Activated CD4-positive, alpha-beta T cell treated with anti-CD3 and anti-CD28 coated beads, Interleukin-2, amount 10 ng/mL, durations not matched to agents 7 days and 5 days (primary cell): ENCODE results near the gene PPP2R5D. TPM values are rescaled to one million over a fixed set of nuclear protein-coding genes. Genes with fewer than 3 reads are reported as not detected.
"Not testable (repeated sequence)": the region's sequence is repeated elsewhere in the genome, so short reads cannot be mapped to it uniquely, and the experiment has no call there.

Experiments used
- CTCF ChIA-PET: fragments of 350-600 bp; sonication (Branson Sonifier 250); formaldehyde crosslinking; loops from one replicate; lab custom pipeline; 2021; ENCODE audit warnings: antibody characterized with exemption; lab: Charles Lee
- POLR2A ChIA-PET: fragments of 350-600 bp; sonication (Branson Sonifier 250); formaldehyde crosslinking; loops from one replicate; lab custom pipeline; 2021; ENCODE audit warnings: antibody characterized with exemption; lab: Charles Lee
- DNase-seq: peaks from one replicate; pipeline ENCODE4 v3.0.0-alpha.2; 2020
- H3K27ac Mint-ChIP-seq: one replicate; pipeline ENCODE4 v1.8.0; 2021; ENCODE audit warnings: mild to moderate bottlenecking, moderate library complexity, mixed read lengths
- H3K27me3 Mint-ChIP-seq: one replicate; pipeline ENCODE4 v1.8.0; 2021; ENCODE audit warnings: mixed read lengths
- H3K36me3 Mint-ChIP-seq: one replicate; pipeline ENCODE4 v1.8.0; 2021; ENCODE audit warnings: low read depth, mixed read lengths
- H3K4me1 Mint-ChIP-seq: one replicate; pipeline ENCODE4 v1.8.0; 2021; ENCODE audit warnings: mixed read lengths
- H3K4me3 Mint-ChIP-seq: one replicate; pipeline ENCODE4 v1.8.0; 2021; ENCODE audit warnings: mild to moderate bottlenecking, moderate library complexity, mixed read lengths
- H3K9me3 Mint-ChIP-seq: one replicate; pipeline ENCODE4 v1.8.0; 2021; ENCODE audit warnings: mixed read lengths
- total RNA-seq, 2 experiments: library from RNA; stranded (reverse); gene quantifications; one replicate each; pipeline ENCODE4 v1.2.3, GENCODE V29; 2021

Gene PPP2R5D
- total RNA-seq, 2 experiments from 2014 or later, result 62.0 to 68.1 TPM

DNA sequence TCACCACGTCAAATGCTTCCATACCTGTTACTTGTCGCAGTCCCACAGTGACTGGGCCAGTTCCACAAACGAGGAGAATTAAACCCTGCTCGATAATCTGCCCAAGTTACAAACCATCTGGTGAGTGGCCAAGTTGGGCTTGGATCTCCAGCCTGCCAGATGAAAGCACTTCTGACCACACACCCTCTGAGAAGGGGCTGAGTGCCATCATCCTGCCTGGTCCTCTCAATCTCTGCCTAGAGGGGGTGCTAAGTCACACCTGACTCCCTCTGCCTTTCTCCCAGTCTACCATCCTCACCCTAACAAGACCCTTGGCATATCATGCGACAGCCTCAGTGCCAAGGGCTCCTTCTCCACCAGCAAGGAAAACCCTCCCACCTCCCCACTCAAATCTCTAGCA, 52.8 kb downstream of the PPP2R5D start:
- Mint-ChIP-seq H3K9me3 (no peaks in the 10 kb centered on the region), H3K4me3 (no peak overlapping the region), H3K36me3 (peaks cover 20% of the 10 kb centered on the region), H3K27ac (no peak overlapping the region), H3K4me1 (no peaks in the 10 kb centered on the region), H3K27me3 (no peaks in the 10 kb centered on the region)
- ChIA-PET CTCF (no interaction called here), POLR2A (no interaction called here)
- no peak for DNase-seq

DNA sequence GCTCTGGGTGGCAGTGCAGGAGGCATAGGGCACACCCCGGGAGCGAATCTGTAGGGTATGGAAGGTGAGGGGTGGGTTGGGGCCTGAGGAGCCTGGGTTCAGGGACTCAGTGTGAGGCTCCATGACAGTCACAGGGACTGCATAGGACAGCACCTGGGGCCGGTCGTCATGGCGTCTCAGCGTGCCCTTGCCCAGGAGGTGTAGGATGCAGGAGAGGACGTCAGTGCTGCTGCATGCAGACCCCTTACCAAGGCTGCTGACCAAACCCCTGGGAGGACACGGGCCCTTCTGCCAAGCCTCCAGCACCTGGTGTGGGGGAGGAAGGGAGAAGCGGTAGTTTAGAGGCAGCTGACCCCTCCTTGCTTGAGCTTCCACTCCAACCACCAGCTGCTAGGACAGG, 53.3 kb downstream of the PPP2R5D start:
- CTCF ChIA-PET, result no interaction called here
- peaks cover 20% of the 10 kb centered on the region for H3K36me3 Mint-ChIP-seq

DNA sequence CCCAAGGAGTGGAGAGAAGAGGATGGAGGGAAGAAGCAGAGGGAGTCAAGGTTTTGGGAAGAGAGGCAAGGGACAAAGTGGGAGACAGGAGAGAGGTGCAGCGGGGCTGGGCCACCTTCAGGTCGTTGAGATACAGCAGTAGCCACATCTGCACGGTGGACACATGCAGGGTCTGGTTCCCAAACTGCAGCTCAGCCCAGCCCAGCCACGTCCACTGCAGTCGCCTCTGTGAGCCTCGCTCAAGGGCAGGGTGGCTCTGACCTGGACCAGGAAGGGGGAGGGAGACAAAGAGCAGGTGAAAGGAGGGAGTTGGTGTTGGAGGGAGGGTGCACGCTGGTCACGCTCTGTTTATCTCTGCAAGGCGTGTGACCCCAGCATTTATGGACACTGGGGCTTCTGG, 54.4 kb downstream of the PPP2R5D start:
- H3K27ac Mint-ChIP-seq, result peak overlapping the region; percentile 76
- DNase-seq, result no peak
- peaks cover 23% of the 10 kb centered on the region for H3K36me3 Mint-ChIP-seq
- H3K9me3 Mint-ChIP-seq, result no peaks in the 10 kb centered on the region
- no peaks in the 10 kb centered on the region for H3K27me3 Mint-ChIP-seq
- no peak overlapping the region for H3K4me3 Mint-ChIP-seq
- ChIA-PET POLR2A (no interaction called here), CTCF (interaction anchor here (0.9 to 1.7 kb wide), 2 partner anchors 11 to 15 kb away, joined by 5 read pairs; no protein-coding TSS in a partner anchor)
- H3K4me1 Mint-ChIP-seq, result no peaks in the 10 kb centered on the region

More for the DNA sequence above, 53.3 kb downstream of the PPP2R5D start:
- Mint-ChIP-seq H3K4me1 (no peaks in the 10 kb centered on the region), H3K27me3 (no peaks in the 10 kb centered on the region), H3K27ac (no peak overlapping the region), H3K9me3 (no peaks in the 10 kb centered on the region), H3K4me3 (no peak overlapping the region)
- no peak for DNase-seq
- POLR2A ChIA-PET, result no interaction called here

GRCh38 chr6:43040542-43041257, 56.3 kb downstream of the PPP2R5D start:
- Mint-ChIP-seq H3K27me3 (no peaks in the 10 kb centered on the region), H3K9me3 (no peaks in the 10 kb centered on the region), H3K4me3 (no peak overlapping the region), H3K36me3 (peaks cover 19% of the 10 kb centered on the region), H3K27ac (no peak overlapping the region), H3K4me1 (no peaks in the 10 kb centered on the region)
- ChIA-PET POLR2A (no interaction called here), CTCF (interaction anchor here (2.3 kb wide), 1 partner anchor 12 kb away, joined by 5 read pairs; no protein-coding TSS in a partner anchor)
- no peak for DNase-seq

GRCh38 chr6:43041475-43041874, 57.1 kb downstream of the PPP2R5D start:
- peak overlapping the region; percentile 31 for H3K27ac Mint-ChIP-seq
- not testable (repeated sequence) for H3K9me3 Mint-ChIP-seq, H3K4me1 Mint-ChIP-seq, H3K4me3 Mint-ChIP-seq, DNase-seq, H3K27me3 Mint-ChIP-seq
- ChIA-PET CTCF (interaction anchor here (2.3 kb wide), 1 partner anchor 13 kb away, joined by 5 read pairs; no protein-coding TSS in a partner anchor), POLR2A (interaction anchor here (0.6 kb wide), 1 partner anchor 40 kb away, joined by 3 read pairs; no protein-coding TSS in a partner anchor)
- peaks cover 24% of the 10 kb centered on the region for H3K36me3 Mint-ChIP-seq

DNA sequence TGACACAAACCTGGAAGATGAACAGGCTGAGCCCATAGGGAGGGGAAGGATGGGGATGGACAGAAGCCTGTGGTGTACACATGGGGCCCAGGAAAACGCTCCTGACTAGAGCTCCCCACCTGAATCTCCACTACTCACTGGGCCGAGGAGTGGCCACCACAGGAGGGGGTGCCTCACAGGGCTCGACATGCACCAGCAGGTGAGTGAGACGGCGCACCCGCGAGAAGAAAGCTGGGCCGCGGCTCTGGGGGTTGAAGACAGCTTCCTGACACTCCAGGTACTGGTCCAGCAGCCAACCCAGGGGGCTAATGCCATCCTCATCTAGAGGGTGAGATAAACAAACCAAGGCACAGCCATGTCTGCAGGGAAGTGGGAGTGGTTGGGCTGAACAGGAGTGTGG, 58.9 kb downstream of the PPP2R5D start:
- ChIA-PET CTCF (interaction anchor here (2.3 kb wide), 1 partner anchor 15 kb away, joined by 5 read pairs; no protein-coding TSS in a partner anchor), POLR2A (no interaction called here)
- Mint-ChIP-seq H3K27me3 (no peaks in the 10 kb centered on the region), H3K27ac (peak overlapping the region; percentile 46), H3K4me1 (no peaks in the 10 kb centered on the region), H3K9me3 (no peaks in the 10 kb centered on the region), H3K4me3 (no peak overlapping the region), H3K36me3 (peaks cover 20% of the 10 kb centered on the region)
- no peak for DNase-seq

DNA sequence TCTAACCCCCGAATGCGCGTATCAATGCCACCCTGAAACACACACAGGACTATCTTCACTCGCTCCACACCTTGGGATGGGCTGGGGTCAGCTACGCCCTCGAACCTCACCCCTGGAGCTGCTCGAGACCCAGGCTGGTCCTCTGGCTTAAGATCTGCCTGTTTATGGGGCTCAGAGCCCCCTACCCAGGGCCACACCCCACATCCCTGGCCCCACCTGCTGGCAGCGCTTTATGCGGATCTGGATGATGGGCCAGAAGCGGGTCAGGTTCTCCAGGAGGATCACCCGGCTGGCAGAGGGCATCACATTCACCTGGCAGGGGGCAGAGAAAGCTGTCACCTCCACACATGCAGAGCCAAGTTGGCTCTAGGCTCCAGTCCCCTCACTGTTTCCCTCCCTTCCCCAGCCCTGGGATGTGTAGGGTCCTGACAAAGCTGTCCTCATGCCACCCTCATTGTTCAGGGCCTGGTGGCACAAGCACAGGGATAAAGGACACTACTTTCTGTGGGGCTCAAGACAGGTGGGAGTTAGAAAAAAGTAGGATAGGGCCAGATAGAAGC, 61.1 kb downstream of the PPP2R5D start:
- no peaks in the 10 kb centered on the region for H3K9me3 Mint-ChIP-seq
- DNase-seq, result no peak
- H3K4me1 Mint-ChIP-seq, result peaks cover under 1% of the 10 kb centered on the region
- H3K4me3 Mint-ChIP-seq, result no peak overlapping the region
- POLR2A ChIA-PET, result no interaction called here
- H3K36me3 Mint-ChIP-seq, result peaks cover 18% of the 10 kb centered on the region
- peak overlapping the region; percentile 75 for H3K27ac Mint-ChIP-seq
- CTCF ChIA-PET, result interaction anchor here (0.6 to 2.1 kb wide), 2 partner anchors 10 to 132 kb away, joined by 3 to 5 read pairs; no protein-coding TSS in a partner anchor
- no peaks in the 10 kb centered on the region for H3K27me3 Mint-ChIP-seq

GRCh38 chr6:43047998-43048397, 63.6 kb downstream of the PPP2R5D start:
- ChIA-PET CTCF (interaction anchor here (0.6 to 1.2 kb wide), 2 partner anchors 11 to 35 kb away, joined by 4 read pairs; partner anchors contain the start of genes KLC4 and MRPL2), POLR2A (no interaction called here)
- Mint-ChIP-seq H3K27ac (no peak overlapping the region), H3K4me3 (no peak overlapping the region), H3K4me1 (peaks cover 24% of the 10 kb centered on the region), H3K9me3 (no peaks in the 10 kb centered on the region), H3K36me3 (peaks cover 29% of the 10 kb centered on the region), H3K27me3 (no peaks in the 10 kb centered on the region)
- DNase-seq, result no peak

- no peak for DNase-seq
- no peak overlapping the region for H3K4me3 Mint-ChIP-seq
- H3K27me3 Mint-ChIP-seq, result no peaks in the 10 kb centered on the region
- no peak overlapping the region for H3K27ac Mint-ChIP-seq
- no peaks in the 10 kb centered on the region for H3K9me3 Mint-ChIP-seq
- ChIA-PET POLR2A (interaction anchor here (0.5 kb wide), 1 partner anchor 46 kb away, joined by 3 read pairs; no protein-coding TSS in a partner anchor), CTCF (interaction anchor here (1.0 kb wide), 2 partner anchors 29 to 93 kb away, joined by 3 read pairs; no protein-coding TSS in a partner anchor)
- H3K36me3 Mint-ChIP-seq, result peaks cover 38% of the 10 kb centered on the region
- peaks cover 39% of the 10 kb centered on the region for H3K4me1 Mint-ChIP-seq
These were observed 66.6 kb downstream of the PPP2R5D start for GRCh38 chr6:43050981-43051380.

DNA sequence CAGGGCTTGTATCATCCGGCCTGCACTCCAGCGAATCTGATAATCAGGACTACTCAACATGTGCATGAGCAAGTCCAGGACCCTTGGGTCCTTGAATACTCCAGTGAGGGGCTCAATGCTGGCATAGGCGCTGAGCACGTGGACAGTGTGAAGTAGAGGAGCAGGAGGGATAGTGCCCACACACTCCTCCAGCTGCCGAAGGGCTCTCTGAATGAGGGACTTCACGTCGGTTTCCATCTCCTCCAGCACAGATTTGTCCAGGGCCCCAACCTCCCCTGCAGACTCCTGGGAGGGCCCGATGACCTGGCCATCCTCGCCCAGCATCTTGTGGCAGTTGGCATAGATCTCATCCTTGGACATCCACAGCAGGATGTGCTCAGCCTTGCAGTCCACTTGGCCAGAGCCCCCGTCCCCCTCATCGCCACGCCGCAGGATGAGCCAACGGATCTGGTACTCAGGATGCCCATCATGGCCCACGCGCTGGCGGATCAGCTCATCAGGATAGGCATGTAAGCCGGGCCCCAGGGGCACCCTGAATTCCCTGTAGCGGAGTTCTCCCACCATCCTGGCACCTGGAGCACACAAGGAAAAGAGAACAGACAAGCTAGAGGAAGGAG, 68.0 kb downstream of the PPP2R5D start:
- Mint-ChIP-seq H3K4me1 (peaks cover 43% of the 10 kb centered on the region), H3K4me3 (peak overlapping the region; percentile 98), H3K27me3 (no peaks in the 10 kb centered on the region), H3K36me3 (peaks cover 37% of the 10 kb centered on the region), H3K9me3 (no peaks in the 10 kb centered on the region), H3K27ac (peak overlapping the region; percentile 99)
- ChIA-PET CTCF (no interaction called here), POLR2A (no interaction called here)
- DNase-seq, result no peak

GRCh38 chr6:43052842-43053544, 68.6 kb downstream of the PPP2R5D start:
- POLR2A ChIA-PET, result interaction anchor here (0.9 kb wide), 1 partner anchor 74 kb away, joined by 3 read pairs; the partner anchor contains the start of gene PEX6
- DNase-seq, result peak; percentile 21
- Mint-ChIP-seq H3K9me3 (no peaks in the 10 kb centered on the region), H3K36me3 (peaks cover 43% of the 10 kb centered on the region), H3K4me3 (peak overlapping the region; percentile 98), H3K27me3 (no peaks in the 10 kb centered on the region), H3K4me1 (peaks cover 49% of the 10 kb centered on the region), H3K27ac (peak overlapping the region; percentile 99)
- CTCF ChIA-PET, result interaction anchor here (0.9 kb wide), 1 partner anchor 69 kb away, joined by 4 read pairs; the partner anchor contains the start of gene PPP2R5D
